D341Med (cell line): ENCODE results near the gene SMTN.
"Not testable (repeated sequence)": the region's sequence is repeated elsewhere in the genome, so short reads cannot be mapped to it uniquely, and the experiment has no call there.

ENCODE experiments used
- DNase-seq: peaks from one replicate; pipeline ENCODE4 v3.0.0; 2012; ENCODE audit warnings: low spot score

SMTN gene

GRCh38 chr22:31090217-31091085 is 9.3 kb downstream of the SMTN start:
- no peak for DNase-seq

DNA sequence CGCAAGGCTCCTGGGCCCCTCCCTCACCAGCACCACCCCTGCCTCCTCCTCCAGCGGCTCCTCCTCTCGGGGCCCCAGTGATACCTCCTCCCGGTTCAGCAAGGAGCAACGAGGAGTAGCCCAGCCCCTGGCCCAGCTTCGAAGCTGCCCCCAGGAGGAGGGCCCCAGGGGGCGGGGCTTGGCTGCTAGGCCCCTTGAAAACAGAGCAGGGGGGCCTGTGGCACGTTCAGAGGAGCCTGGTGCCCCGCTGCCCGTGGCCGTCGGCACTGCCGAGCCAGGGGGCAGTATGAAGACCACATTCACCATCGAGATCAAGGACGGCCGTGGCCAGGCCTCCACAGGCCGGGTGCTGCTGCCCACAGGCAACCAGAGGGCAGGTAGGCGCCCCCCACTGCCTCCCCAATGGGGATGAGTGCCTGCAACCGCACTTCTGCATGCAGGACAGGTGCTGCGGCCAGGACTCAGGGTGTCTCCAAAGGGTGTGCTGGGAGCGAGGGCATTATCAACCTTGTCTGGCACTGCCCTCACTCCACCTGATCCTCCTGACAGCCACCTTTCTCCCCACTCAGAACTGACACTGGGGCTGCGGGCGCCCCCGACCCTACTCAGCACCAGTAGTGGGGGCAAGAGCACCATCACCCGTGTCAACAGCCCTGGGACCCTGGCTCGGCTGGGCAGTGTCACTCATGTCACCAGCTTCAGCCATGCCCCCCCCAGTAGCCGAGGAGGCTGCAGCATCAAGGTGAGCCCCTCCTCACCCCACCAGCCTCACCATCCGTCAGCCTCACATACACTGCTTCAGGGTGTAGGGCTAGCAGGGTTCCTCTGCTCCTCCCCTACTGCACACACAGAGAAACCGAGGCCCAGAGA is 10.2 kb downstream of the SMTN start:
- no peak for DNase-seq

DNA sequence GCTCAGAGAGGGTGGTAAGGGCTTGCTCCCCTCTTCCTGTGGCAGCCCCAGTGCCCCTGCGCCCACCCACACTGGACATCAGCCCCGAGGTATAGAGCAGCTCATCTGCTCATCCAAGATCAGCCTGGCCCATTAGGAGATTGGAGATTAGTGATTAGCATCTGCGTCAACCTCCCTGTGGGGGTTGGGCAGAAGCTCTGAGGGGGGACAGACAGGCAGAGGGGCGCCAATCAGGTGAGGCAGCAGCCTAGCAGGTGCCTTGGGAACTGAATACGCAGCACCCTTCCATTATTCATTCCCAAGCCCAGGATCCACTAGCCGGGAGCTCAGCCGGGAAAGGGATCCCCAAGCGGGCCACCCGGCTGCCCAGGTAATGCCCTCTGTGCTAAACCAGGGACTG is 11.0 kb downstream of the SMTN start:
- DNase-seq = peak; percentile 69

DNA sequence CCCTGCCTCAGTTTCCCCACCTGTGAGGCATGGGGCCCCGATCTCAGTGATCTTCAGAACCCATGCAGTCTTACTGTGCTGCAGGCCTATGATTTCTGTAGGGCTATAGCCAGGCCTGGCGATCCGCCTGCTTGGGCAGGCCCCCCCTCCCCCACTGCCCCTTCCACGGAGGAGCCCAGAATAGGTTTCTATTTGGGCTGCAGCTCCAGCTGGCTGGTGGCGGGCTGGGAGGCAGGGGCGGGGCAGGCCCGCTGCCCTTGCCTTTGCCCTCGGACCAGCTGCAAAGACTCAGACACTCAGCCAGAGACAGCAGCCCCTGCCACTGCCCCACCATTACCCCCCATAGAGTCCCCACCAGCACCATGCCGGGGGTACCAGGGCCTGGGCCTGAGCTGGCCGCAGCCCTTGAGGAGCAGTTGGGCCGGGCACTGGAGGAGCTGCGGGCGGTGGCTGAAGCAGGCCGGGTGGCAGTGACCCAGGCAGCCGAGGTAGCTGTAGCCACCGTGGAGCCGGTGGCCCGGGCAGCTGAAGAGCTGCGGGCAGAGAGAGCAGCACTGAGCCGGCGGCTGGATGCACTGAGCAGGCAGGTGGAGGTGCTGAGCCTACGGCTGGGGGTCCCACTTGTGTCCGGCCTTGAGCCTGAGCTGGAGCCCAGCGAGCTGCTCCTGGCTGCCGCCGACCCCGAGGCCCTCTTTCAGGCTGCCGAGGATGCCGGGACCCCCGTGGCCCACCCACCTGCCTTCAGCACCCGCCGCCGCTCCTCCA is 12.2 kb downstream of the SMTN start:
- no peak for DNase-seq

- DNase-seq = no peak
Observed at GRCh38 chr22:31094021-31094551, 13.0 kb downstream of the SMTN start.

DNA sequence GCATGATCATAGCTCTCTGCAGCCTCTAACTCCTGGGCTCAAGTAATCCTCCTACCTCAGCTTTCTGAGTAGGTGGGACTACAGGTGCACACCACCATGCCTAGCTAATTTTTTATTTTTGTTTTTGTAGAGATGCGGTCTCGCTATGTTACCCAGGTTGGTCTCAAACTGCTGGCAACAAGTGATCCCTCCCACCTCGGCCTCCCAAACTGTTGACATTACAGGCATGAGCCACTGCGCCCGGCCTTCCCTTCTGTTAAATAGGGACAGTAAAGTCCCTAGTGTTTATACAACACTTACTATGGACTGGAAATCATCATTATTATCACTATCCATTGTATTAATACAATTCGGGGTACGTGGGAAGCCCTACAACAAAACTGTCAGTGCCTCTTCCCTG is 13.6 kb downstream of the SMTN start:
- DNase-seq = no peak

- no peak for DNase-seq
Observed at GRCh38 chr22:31095637-31096249, 14.6 kb downstream of the SMTN start.

DNA sequence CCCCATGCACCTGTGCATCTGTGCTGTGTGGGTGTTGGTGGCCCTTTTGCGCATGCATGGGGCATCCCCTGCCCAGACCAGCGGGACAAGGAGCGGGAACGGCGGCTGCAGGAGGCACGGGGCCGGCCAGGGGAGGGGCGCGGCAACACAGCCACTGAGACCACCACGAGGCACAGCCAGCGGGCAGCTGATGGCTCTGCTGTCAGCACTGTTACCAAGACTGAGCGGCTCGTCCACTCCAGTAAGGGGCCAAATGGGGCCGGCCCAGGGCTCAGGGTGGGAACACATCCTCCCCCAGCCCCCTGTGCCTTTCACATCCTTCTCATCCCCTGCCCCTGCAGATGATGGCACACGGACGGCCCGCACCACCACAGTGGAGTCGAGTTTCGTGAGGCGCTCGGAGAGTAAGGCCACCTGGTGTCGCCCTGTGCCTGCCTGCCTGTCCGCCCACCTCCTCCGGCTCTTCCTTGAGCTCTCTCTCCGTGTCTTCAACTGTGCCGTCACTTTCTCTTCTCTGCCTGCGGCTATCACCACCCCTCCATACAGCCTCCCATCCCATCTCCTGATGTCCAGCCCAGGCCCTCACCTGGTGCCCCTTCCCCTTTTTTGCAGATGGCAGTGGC is 15.7 kb downstream of the SMTN start:
- no peak for DNase-seq

- not testable (repeated sequence) for DNase-seq
Observed at GRCh38 chr22:31097539-31097938, 16.4 kb downstream of the SMTN start.

- DNase-seq = no peak
Observed at GRCh38 chr22:31097941-31098631, 17.0 kb downstream of the SMTN start.

DNA sequence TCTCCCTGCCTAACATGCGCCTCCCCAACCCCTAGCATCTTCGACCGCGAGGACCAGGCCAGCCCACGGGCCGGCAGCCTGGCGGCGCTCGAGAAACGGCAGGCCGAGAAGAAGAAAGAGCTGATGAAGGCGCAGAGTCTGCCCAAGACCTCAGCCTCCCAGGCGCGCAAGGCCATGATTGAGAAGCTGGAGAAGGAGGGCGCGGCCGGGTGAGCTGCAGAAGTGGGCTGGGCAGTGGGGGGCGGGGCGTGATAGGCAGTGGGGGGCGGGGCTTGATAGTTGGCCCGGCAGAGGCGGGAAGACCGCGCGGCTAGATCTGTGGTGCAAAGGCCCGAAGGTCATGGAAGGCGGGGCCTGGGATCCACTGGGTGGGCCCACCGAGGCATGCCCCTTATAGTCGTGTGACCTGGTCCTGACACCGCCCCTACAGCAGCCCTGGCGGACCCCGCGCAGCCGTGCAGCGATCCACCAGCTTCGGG is 17.6 kb downstream of the SMTN start:
- DNase-seq = no peak

DNA sequence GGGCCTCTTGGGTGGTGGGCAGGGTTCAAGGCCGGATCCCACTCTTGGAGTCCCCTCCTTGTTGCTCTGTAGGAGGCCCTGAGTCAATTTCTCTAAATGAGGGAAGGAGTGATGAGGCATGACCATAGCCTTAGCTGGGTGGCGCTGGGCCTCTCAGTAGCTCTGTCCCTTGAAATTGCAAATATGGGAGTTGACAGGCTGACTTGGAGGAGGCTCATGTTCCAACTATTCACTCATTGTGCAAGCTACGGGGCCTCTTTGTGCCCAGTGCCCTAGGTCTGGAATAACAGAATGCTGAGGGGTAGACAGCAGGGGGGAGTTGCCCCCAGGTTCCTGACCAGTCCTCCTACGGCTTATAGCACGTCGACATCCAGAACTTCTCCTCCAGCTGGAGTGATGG is 18.3 kb downstream of the SMTN start:
- no peak for DNase-seq

DNA sequence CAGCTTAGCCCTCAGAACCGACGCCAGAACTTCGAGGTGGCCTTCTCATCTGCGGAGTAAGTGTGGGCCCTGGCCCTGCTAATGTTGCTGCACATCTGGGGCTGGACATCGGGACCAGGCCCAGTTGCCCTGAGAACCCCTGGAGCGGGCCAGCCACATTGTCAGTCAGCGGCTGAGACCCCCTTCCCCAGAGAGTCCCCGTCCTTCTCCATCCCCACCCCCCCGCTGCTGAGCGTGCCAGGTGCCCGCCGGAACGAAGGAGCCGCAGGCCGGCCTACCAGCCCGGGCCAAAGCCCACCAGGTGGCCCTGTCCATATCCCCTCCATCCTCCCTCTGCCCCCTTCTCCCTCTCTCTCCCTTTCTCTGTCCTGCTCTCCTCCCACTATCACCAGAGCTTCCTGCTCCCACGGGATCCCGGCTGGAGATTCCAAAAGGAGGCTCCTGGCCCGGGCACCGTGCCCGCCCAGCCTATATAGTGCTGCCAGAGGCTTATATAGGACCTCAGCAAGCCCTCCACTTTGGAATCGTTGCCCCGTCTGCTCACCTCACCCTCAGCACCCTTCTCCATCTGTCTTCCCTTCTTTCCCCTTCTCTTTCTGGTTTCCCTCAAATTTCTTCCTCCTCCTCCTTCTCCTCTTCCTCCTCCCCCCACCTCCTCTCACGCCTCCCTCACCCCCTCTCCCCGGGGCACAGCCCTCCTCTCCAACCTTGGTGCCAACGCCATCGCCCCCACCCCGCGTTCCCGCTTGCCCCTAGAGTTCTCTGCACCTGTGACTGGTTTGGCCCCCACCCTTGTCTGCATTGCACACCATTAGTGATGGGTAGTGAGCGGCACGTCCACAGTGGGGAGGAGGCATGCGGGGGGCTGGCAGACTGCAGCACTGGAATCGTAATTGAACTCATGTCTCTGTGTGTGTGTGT is 19.0 kb downstream of the SMTN start:
- no peak for DNase-seq

- no peak for DNase-seq
Observed at GRCh38 chr22:31100762-31101525, 19.8 kb downstream of the SMTN start.

- DNase-seq = no peak
Observed at GRCh38 chr22:31102441-31103081, 21.4 kb downstream of the SMTN start.

- no peak for DNase-seq
Observed at GRCh38 chr22:31103111-31103510, 22.0 kb downstream of the SMTN start.

- no peak for DNase-seq
Observed at GRCh38 chr22:31103899-31104694, 23.0 kb downstream of the SMTN start.
